HEK293 (cell line): Measurements from ENCODE around the gene SEMA3D.

Source experiments
- ATF2 ChIP-seq: fragments of 450-650 bp; formaldehyde crosslinking; IDR thresholded peaks from 2 replicates; pipeline ENCODE4 v1.5.1; 2016; ENCODE audit warnings: missing biosample characterization, missing genetic modification characterization, low read depth
- CTCF ChIP-seq: fragments of 450-650 bp; formaldehyde crosslinking; IDR thresholded peaks from 2 replicates; pipeline ENCODE4 v1.5.1; 2016; ENCODE audit warnings: missing biosample characterization, missing genetic modification characterization
- KLF17 ChIP-seq: fragments of 450-650 bp; formaldehyde crosslinking; IDR thresholded peaks from 2 replicates; pipeline ENCODE4 v1.5.1; 2016; ENCODE audit warnings: missing biosample characterization, missing genetic modification characterization
- SP2 ChIP-seq: fragments of 450-650 bp; formaldehyde crosslinking; IDR thresholded peaks from 2 replicates; pipeline ENCODE4 v1.5.1; 2016; ENCODE audit warnings: missing biosample characterization, missing genetic modification characterization
- ZBTB21 ChIP-seq: fragments of 450-650 bp; formaldehyde crosslinking; IDR thresholded peaks from 2 replicates; pipeline ENCODE4 v1.5.1; 2017; ENCODE audit warnings: missing biosample characterization, missing genetic modification characterization
- ZFHX2 ChIP-seq: fragments of 450-650 bp; formaldehyde crosslinking; conservative IDR thresholded peaks from 2 replicates; pipeline ENCODE4 v1.5.1; 2016; ENCODE audit warnings: missing biosample characterization, missing genetic modification characterization
- ZNF175 ChIP-seq: fragments of 450-650 bp; formaldehyde crosslinking; IDR thresholded peaks from 2 replicates; pipeline ENCODE4 v1.5.1; 2016; ENCODE audit warnings: missing biosample characterization, missing genetic modification characterization
- ZNF292 ChIP-seq: fragments of 450-650 bp; formaldehyde crosslinking; IDR thresholded peaks from 2 replicates; pipeline ENCODE4 v1.5.1; 2016; ENCODE audit warnings: low read depth, missing biosample characterization, missing genetic modification characterization, borderline replicate concordance
- ZNF416 ChIP-seq: fragments of 450-650 bp; formaldehyde crosslinking; IDR thresholded peaks from 2 replicates; pipeline ENCODE4 v1.5.1; 2016; ENCODE audit warnings: missing biosample characterization, missing genetic modification characterization
- ZNF692 ChIP-seq: fragments of 450-650 bp; formaldehyde crosslinking; IDR thresholded peaks from 2 replicates; pipeline ENCODE4 v1.5.1; 2016; ENCODE audit warnings: missing biosample characterization, missing genetic modification characterization

GRCh38 chr7:84949067-84949466 is 237.8 kb downstream of the SEMA3D start:
- TF ChIP-seq ZNF292 (tag by site-specific recombination) (no peak), ZNF416 (tag by site-specific recombination) (no peak), ZNF692 (no peak), SP2 (tag by site-specific recombination) (no peak), ZBTB21 (tag by site-specific recombination) (no peak), CTCF (tag by site-specific recombination) (no peak), ATF2 (tag by site-specific recombination) (no peak), ZFHX2 (tag by site-specific recombination) (no peak), ZNF175 (tag by site-specific recombination) (no peak), KLF17 (tag by site-specific recombination) (no peak)
